Measurements from ENCODE around the gene ASIC3. TPM values are rescaled to one million over a fixed set of nuclear protein-coding genes. Genes with fewer than 3 reads are reported as not detected.

ASIC3 gene
- polyA plus RNA-seq, 3 donors = 2.0 TPM; not detected in 2

DNA sequence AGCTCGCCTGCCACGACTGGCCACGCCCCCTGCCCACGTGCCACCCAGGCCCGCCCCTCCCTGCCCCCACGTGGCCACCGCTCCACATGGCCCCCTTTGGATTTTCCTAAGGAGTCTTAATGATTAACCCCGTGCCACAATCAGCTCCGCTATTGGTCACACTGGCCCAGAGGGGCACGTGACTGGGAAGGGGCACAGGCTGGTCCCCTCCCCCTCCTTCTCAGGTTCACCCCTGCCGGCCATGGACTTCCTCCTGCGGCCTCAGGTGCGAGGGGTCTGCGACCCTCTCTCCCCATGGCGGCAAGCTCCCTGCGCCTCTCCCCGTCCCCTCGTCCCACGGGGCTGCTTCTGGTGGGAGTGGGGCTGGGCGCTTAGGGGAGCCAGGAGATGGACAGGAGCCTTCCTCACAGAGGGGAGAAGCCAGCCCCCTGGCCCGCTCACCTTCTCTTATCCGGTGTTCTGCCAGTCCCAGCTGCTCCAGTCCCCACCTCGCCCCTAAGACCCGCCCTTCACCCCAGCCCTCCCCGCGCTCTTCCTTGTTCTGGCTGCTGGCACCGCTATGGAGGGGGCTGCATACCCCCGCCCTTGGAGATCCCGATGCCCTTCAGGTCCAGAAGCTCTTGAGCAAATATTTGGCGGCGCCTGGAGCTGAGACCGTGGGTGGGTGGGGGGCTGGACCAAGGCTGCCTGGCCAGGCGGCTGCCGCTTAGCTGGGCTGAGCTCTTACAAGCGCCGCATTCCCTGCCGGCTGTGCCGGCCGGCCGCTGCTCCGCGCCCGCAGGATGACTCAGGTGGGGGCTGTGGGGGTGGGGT lies 14.3 kb downstream of the ASIC3 start:
- no peak overlapping the region for H3K27ac ChIP-seq (ENCODE audit: low read depth in 1 of 2, low read length in 2 of 2)
- Mint-ChIP-seq H3K4me3 (no peak overlapping the region), H3K36me3 (peaks cover 30 to 50% of the 10 kb centered on the region in 2 donors), H3K4me1 (peaks cover 25% of the 10 kb centered on the region), H3K27ac (no peak overlapping the region), H3K9me3 (no peaks in the 10 kb centered on the region), H3K27me3 (ENCODE audit: low read depth in 3 of 3) (no peaks in the 10 kb centered on the region)
- H3K9me3 ChIP-seq (replicated peaks in 1 of 2; ENCODE audit: control insufficient read depth in 1 of 2, insufficient read depth in 1 of 2, low read length in 2 of 2) = no peaks in the 10 kb centered on the region
- no peak overlapping the region for H2AFZ ChIP-seq (ENCODE audit: insufficient read depth, low read depth, low read length, poor library complexity, severe bottlenecking)
- H4K20me1 ChIP-seq (ENCODE audit: insufficient read depth, low read length) = peaks cover 75% of the 10 kb centered on the region
- 91% methylated on average over 18 of the region's 43 CpGs for WGBS (ENCODE audit: insufficient coverage)
- peaks cover 25 to 30% of the 10 kb centered on the region in 2 donors for H3K4me1 ChIP-seq (ENCODE audit: control insufficient read depth in 1 of 2, insufficient read depth in 2 of 2, low read length in 2 of 2)
- peaks cover 29% of the 10 kb centered on the region for H3K79me2 ChIP-seq (ENCODE audit: insufficient read depth, low read length)
- H3K4me2 ChIP-seq (replicated peaks; ENCODE audit: extremely low read depth, low read length, poor library complexity, severe bottlenecking) = no peak overlapping the region
- peaks cover 43 to 57% of the 10 kb centered on the region in 2 donors for H3K36me3 ChIP-seq (replicated peaks in 1 of 2; ENCODE audit: control insufficient read depth in 1 of 2, insufficient read depth in 2 of 2, low read length in 2 of 2)
- TF ChIP-seq, protein P1, sequence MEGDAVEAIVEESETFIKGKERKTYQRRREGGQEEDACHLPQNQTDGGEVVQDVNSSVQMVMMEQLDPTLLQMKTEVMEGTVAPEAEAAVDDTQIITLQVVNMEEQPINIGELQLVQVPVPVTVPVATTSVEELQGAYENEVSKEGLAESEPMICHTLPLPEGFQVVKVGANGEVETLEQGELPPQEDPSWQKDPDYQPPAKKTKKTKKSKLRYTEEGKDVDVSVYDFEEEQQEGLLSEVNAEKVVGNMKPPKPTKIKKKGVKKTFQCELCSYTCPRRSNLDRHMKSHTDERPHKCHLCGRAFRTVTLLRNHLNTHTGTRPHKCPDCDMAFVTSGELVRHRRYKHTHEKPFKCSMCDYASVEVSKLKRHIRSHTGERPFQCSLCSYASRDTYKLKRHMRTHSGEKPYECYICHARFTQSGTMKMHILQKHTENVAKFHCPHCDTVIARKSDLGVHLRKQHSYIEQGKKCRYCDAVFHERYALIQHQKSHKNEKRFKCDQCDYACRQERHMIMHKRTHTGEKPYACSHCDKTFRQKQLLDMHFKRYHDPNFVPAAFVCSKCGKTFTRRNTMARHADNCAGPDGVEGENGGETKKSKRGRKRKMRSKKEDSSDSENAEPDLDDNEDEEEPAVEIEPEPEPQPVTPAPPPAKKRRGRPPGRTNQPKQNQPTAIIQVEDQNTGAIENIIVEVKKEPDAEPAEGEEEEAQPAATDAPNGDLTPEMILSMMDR (IDR thresholded peaks at IDR 0.05) = no peak
- no peaks in the 10 kb centered on the region for H3K27me3 ChIP-seq (ENCODE audit: control insufficient read depth in 2 of 2, insufficient read depth in 2 of 2, low read length in 2 of 2)
- intact Hi-C loops (cut with micrococcal nuclease) = no loop called here
- no peak for DNase-seq
- no peak overlapping the region for H3K4me3 ChIP-seq (replicated peaks in 1 of 3; ENCODE audit: low read depth in 2 of 3, low read length in 3 of 3)
- no peak overlapping the region for H3K9ac ChIP-seq (ENCODE audit: insufficient read depth, low read length, poor library complexity, severe bottlenecking)

DNA sequence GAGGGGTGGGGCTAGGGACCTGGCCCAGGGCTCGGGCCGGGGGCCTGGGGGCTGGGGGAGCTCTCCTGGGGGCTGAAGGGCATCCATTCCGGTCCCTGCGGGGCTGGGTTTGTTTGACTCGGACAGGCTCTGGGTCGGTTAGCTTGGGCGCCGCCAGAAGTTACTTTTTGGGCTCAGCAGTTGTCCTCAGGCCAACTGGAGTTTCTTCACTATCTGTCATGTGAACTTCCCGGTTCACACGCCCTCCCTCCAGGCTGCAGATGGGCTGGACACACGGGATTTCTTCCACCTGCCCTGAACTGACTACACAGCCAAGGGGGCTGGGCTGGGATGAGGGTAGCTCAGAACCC lies 14.9 kb downstream of the ASIC3 start:
- peak overlapping the region in 1 of 7 donors; percentile 41 for H3K27ac Mint-ChIP-seq

More for the DNA sequence above, 14.9 kb downstream of the ASIC3 start:
- H3K27me3 ChIP-seq (ENCODE audit: control insufficient read depth in 2 of 2, insufficient read depth in 2 of 2, low read length in 2 of 2) = no peaks in the 10 kb centered on the region
- TF ChIP-seq, protein P1 (IDR thresholded peaks at IDR 0.05) = no peak
- H3K36me3 ChIP-seq (replicated peaks in 1 of 2; ENCODE audit: control insufficient read depth in 1 of 2, insufficient read depth in 2 of 2, low read length in 2 of 2) = peaks cover 49 to 63% of the 10 kb centered on the region in 2 donors
- intact Hi-C loops (cut with micrococcal nuclease) = no loop called here
- H3K4me3 ChIP-seq (replicated peaks in 1 of 3; ENCODE audit: low read depth in 2 of 3, low read length in 3 of 3) = no peak overlapping the region
- H3K27ac ChIP-seq (ENCODE audit: low read depth in 1 of 2, low read length in 2 of 2) = no peak overlapping the region
- peaks cover 29% of the 10 kb centered on the region for H3K79me2 ChIP-seq (ENCODE audit: insufficient read depth, low read length)
- no peak overlapping the region for H3K4me3 Mint-ChIP-seq
- H3K4me1 Mint-ChIP-seq = peaks cover 25% of the 10 kb centered on the region
- peaks cover 24 to 28% of the 10 kb centered on the region in 2 donors for H3K4me1 ChIP-seq (ENCODE audit: control insufficient read depth in 1 of 2, insufficient read depth in 2 of 2, low read length in 2 of 2)
- DNase-seq = no peak
- H3K9me3 ChIP-seq (replicated peaks in 1 of 2; ENCODE audit: control insufficient read depth in 1 of 2, insufficient read depth in 1 of 2, low read length in 2 of 2) = no peaks in the 10 kb centered on the region
- no peak overlapping the region for H3K4me2 ChIP-seq (replicated peaks; ENCODE audit: extremely low read depth, low read length, poor library complexity, severe bottlenecking)
- H3K9me3 Mint-ChIP-seq = no peaks in the 10 kb centered on the region
- no peaks in the 10 kb centered on the region for H3K27me3 Mint-ChIP-seq (ENCODE audit: low read depth in 3 of 3)
- H4K20me1 ChIP-seq (ENCODE audit: insufficient read depth, low read length) = peaks cover 79% of the 10 kb centered on the region
- H3K36me3 Mint-ChIP-seq = peaks cover 36 to 55% of the 10 kb centered on the region in 2 donors
- H2AFZ ChIP-seq (ENCODE audit: insufficient read depth, low read depth, low read length, poor library complexity, severe bottlenecking) = no peak overlapping the region
- no peak overlapping the region for H3K9ac ChIP-seq (ENCODE audit: insufficient read depth, low read length, poor library complexity, severe bottlenecking)
- WGBS (ENCODE audit: insufficient coverage) = 91% methylated on average over 10 of the region's 11 CpGs
